Left kidney (tissue), 2 donors: ENCODE results near the gene LMTK3. TPM values are rescaled to one million over a fixed set of nuclear protein-coding genes. Genes with fewer than 3 reads are reported as not detected.

ENCODE experiments used
- DNase-seq: peaks from one replicate; pipeline ENCODE4 v3.0.0-alpha.2; 2013
- polyA plus RNA-seq: library from polyadenylated mRNA; unstranded; fragments of 120-200 nt; gene quantifications from one replicate; pipeline ENCODE4 v1.2.1, GENCODE V29; 2013; ENCODE audit not compliant: insufficient read length

Gene LMTK3
- polyA plus RNA-seq, 1 donor: 2.0 TPM

DNA sequence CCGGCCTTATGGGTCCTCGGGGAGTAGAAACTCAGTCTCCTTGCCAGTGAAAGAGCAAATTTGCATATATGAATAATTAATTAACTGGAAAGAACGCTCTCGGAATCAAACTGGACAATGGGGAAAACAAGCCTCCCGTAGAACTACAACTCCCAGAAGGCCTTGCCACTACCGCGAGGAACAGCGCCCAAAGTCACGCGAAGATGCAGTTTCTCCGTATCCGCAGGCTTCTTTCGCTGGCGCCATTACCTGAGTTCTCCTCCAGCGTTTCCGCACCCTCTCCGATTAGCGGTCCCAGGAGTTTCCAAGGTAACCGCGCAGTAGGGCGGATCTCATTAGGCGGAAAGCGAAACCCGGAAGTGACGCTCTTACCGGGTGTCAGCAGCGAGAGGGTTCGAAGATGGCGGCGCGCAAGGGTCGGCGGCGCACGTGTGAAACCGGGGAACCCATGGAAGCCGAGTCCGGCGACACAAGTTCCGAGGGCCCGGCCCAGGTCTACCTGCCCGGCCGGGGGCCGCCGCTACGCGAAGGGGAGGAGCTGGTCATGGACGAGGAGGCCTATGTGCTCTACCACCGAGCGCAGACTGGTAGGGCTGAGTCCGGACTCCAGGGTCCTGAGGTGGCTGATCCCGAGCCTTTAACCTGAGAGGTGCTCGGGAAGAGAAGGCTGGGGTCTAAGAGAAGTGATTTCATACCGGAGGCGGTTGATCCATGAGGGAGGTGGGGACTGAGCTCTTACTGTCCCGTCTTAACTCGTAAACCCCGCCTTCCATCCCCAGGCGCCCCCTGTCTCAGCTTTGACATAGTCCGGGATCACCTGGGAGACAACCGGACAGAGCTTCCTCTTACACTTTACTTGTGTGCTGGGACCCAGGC, 65.8 kb downstream of the LMTK3 start, which contains the start of gene GRWD1:
GRWD1 (plus strand) TSS at position 378 of the 876 bp plus-strand sequence; CDS start at position 401, 23 bp downstream.
- DNase-seq: peak; percentile 95

DNA sequence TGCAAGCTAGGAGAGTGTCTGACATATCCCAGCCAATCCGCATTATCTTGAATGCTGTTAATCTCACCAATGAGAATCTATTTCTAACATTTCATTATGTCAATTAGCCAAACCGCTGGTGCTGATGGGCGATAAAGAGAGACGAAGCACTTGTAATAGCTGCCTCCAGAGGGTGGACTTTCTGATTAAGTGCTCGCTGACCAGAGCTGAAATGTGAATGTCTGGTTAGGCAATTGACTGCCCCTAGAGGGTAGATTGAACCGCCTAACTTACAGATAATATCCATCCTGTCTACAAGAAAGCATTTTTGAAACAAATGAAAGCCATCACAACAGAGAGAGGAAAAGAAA, 66.4 kb downstream of the LMTK3 start:
- no peak for DNase-seq

DNA sequence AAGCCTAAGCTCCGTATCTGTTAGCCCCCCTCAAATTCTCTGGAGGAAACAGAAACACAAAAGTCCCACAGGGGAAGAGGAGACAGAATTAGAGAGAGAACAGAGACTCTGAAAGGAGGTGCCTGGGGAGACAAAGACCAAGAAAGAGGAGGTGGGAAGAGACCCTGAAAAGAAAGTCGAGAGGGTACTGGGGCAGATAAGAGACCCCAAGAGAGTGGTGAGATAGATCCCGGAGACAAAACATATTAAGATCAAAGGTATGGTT, 66.8 kb downstream of the LMTK3 start:
- DNase-seq: no peak

DNA sequence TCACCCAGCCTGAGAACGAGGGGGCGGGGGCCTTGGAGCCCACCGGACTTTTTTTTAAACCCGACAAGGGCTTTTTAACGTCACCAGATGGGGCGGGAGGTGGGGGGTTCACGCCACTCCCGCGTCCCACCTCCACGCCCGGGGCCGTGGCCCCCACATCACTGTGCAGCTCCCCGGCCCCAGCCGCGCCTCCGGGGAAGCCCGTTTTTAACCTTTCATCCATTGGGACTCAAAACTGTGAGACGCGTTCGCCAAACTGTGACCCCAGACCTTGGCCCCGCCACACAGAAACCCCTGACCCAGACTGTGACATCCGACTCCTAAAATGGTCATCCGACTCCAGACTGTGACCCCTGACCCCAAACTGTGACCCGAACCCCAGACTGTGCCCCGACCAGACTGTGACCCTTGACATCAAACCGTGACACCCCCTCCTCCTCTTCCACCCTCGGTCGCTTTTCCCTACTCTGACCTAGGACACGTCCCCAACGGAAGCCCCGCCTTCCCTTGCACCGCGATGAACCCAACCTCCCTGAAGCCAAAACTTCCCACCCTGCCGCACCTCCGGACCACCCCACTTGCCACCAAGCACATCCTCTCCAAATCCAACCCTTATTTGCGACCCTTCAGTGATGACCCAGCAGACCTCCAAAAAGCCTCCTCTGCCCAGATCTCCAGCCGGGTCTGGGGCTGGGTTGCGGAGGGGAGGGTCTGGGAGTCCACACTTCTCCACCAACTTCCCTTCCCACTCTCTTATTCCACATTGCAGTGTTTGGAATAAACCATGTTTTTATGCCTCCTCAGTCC, 67.3 kb downstream of the LMTK3 start:
- DNase-seq: no peak

DNA sequence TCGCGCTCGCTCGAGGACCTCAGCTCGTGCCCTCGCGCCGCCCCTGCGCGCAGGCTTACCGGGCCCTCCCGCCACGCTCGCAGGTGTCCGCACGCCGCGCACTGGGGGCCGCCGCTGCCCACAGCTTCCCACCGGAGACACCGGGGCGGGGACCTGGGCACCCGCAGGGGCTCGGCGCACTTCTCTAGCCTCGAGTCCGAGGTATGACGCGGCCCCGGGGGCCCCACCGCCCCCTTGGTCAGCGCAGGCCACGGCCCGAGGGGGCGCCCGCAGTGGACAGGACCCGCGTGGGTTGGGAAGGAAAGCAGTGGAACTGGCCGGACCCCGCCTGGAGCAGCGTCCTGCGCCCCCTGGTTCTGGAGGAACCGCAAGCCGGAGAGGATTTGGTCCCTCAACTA, 67.9 kb downstream of the LMTK3 start:
- no peak for DNase-seq

DNA sequence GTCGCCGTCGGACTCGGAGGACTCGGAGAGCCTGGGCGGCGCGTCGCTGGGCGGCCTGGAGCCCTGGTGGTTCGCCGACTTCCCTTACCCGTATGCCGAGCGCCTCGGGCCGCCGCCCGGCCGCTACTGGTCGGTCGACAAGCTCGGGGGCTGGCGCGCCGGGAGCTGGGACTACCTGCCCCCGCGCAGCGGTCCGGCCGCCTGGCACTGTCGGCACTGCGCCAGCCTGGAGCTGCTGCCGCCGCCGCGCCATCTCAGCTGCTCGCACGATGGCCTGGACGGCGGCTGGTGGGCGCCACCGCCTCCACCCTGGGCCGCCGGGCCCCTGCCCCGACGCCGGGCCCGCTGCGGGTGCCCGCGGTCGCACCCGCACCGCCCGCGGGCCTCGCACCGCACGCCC, 68.4 kb downstream of the LMTK3 start:
- DNase-seq: no peak

DNA sequence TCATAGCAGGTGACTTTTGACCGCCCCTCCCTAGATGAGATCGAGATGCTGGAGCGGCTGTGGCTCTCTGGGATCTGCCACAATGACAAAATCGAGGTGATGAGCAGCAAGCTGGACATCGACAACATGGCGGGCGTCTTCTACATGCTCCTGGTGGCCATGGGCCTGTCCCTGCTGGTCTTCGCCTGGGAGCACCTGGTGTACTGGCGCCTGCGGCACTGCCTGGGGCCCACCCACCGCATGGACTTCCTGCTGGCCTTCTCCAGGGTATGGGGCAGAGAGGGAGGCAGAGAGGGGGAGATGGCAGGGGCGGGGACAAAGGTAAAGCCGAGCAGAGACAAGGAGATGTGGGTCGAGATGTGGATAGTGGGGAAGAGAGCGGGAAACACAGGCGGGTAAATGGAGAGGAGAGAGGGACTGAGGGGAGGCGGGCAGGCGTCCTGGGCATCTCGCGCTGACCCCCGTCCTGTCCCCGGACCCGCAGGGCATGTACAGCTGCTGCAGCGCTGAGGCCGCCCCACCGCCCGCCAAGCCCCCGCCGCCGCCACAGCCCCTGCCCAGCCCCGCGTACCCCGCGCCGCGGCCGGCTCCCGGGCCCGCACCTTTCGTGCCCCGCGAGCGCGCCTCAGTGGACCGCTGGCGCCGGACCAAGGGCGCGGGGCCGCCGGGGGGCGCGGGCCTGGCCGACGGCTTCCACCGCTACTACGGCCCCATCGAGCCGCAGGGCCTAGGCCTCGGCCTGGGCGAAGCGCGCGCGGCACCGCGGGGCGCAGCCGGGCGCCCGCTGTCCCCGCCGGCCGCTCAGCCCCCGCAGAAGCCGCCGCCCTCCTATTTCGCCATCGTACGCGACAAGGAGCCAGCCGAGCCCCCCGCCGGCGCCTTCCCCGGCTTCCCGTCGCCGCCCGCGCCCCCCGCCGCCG, 69.3 kb downstream of the LMTK3 start:
- no peak for DNase-seq

DNA sequence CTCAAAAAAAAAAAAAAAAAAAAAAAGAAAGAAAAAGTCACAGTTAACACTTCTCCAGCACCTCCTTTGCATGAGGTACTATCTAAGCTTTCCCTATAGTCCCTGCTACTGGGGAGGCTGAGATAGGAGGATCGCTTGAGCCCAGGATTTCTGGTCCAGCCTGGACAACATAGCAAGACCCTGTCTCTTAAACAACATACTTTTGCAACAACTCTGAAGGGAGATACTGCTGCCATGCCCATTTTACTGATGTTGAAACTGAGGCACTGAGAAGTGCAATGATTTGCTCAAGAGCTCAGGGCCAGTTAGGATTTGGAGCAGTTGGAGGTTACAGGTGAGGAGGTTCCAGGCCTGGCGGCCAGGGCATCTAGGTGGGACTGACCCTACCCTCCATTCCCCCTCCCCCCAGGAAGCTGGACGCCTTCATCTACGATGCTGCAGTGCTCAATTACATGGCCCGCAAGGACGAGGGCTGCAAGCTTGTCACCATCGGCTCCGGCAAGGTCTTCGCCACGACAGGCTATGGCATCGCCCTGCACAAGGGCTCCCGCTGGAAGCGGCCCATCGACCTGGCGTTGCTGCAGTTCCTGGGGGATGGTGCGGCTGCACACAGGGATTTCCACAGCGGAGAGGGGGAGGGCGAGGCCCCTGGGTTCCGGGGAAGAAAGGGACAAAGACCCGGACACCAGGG, 70.1 kb downstream of the LMTK3 start:
- no peak for DNase-seq

DNA sequence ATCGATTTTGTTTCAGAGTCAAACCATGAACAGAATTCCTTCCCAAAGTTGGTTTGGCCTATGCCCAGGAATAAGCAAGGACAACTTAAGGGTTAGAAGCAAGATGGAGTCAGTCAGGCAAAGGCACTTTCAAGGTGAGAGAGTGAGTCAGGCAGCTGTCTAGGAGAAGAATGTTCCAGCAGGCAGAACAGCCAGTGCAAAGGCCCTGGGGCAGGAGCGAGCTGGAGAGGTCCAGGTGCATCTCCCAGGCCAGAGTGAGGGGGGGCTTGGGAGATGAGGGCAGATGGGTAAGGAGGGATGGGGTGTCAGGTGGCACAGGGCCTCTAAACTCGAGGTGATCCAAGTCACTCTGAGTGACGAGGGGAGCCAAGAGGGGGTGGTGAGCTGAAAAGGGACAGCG, 75.0 kb downstream of the LMTK3 start:
- no peak for DNase-seq

Other genes starting within 250 kb of the LMTK3 start
- 7.7 TPM for gene ZNF114, start 241.8 kb downstream of the LMTK3 start, polyA plus RNA-seq
- gene EMP3, start 186.3 kb downstream of the LMTK3 start, polyA plus RNA-seq: 62.3 TPM
- gene TMEM143, start 147.9 kb downstream of the LMTK3 start, polyA plus RNA-seq: 12.5 TPM
- not detected for gene SYNGR4, start 147.5 kb downstream of the LMTK3 start, polyA plus RNA-seq
- gene KDELR1, start 120.3 kb downstream of the LMTK3 start, polyA plus RNA-seq: 227 TPM
- 0.47 TPM for gene GRIN2D, start 118.2 kb downstream of the LMTK3 start, polyA plus RNA-seq
- 22.2 TPM for gene GRWD1, start 65.9 kb downstream of the LMTK3 start, polyA plus RNA-seq
- gene KCNJ14, start 56.3 kb downstream of the LMTK3 start, polyA plus RNA-seq: 1.1 TPM
- gene CYTH2, start 42.5 kb downstream of the LMTK3 start, polyA plus RNA-seq: 94.1 TPM
- 0.38 TPM for gene SULT2B1, start 40.3 kb upstream of the LMTK3 start, polyA plus RNA-seq
- gene SPACA4, start 94.9 kb upstream of the LMTK3 start, polyA plus RNA-seq: not detected
- 0.57 TPM for gene FAM83E, start 103.2 kb upstream of the LMTK3 start, polyA plus RNA-seq
- gene RPL18, start 107.3 kb upstream of the LMTK3 start, polyA plus RNA-seq: 969 TPM
- gene SPHK2, start 107.7 kb upstream of the LMTK3 start, polyA plus RNA-seq: 19.9 TPM
- 9.5 TPM for gene DBP, start 125.5 kb upstream of the LMTK3 start, polyA plus RNA-seq
- gene CA11, start 134.4 kb upstream of the LMTK3 start, polyA plus RNA-seq: 21.1 TPM
- 1.1 TPM for gene NTN5, start 161.2 kb upstream of the LMTK3 start, polyA plus RNA-seq
- 3.5 TPM for gene FUT2, start 184.1 kb upstream of the LMTK3 start, polyA plus RNA-seq
- gene MAMSTR, start 207.9 kb upstream of the LMTK3 start, polyA plus RNA-seq: 6.0 TPM
- 11.9 TPM for gene RASIP1, start 228.8 kb upstream of the LMTK3 start, polyA plus RNA-seq
- 1.1 TPM for gene IZUMO1, start 235.1 kb upstream of the LMTK3 start, polyA plus RNA-seq
- 3.8 TPM for gene FUT1, start 240.8 kb upstream of the LMTK3 start, polyA plus RNA-seq
- gene FGF21, start 243.7 kb upstream of the LMTK3 start, polyA plus RNA-seq: not detected